Endometrial microvascular endothelial cells (primary cell): Measurements from ENCODE around the gene KNSTRN. TPM values are rescaled to one million over a fixed set of nuclear protein-coding genes. Genes with fewer than 3 reads are reported as not detected.

Experiments used
- in situ Hi-C: cut with HindIII; loops from 2 replicates; pipeline ENCODE4 v1.10.0; 2017; ENCODE audit warnings: low sequenced_read_pairs, low pct_unique_long_range_greater_than_20kb; ENCODE audit errors: inconsistent ontology term
- total RNA-seq: library from RNA; depleted of rRNA; stranded (reverse); fragments of >200 nt; gene quantifications from one replicate; pipeline ENCODE4 v1.2.3, GENCODE V29; 2015; ENCODE audit errors: inconsistent ontology term

Gene KNSTRN
- total RNA-seq, 1 donor from 2014 or later = 50.6 TPM

- in situ Hi-C loops = no loop called here
Measured at GRCh38 chr15:40439960-40440742, 57.6 kb downstream of the KNSTRN start.

- in situ Hi-C loops = no loop called here
Measured at GRCh38 chr15:40440743-40441564, 58.4 kb downstream of the KNSTRN start, which contains the start of gene BAHD1. BAHD1 (plus strand) TSS chr15:40440953; CDS start chr15:40458465, 17,512 bp downstream.

GRCh38 chr15:40441565-40442531, 59.3 kb downstream of the KNSTRN start:
- in situ Hi-C loops = no loop called here

GRCh38 chr15:40443255-40443654, 60.7 kb downstream of the KNSTRN start:
- in situ Hi-C loops = no loop called here

GRCh38 chr15:40443846-40444245, 61.3 kb downstream of the KNSTRN start:
- in situ Hi-C loops = no loop called here

Other genes starting within 250 kb of the KNSTRN start
- gene BUB1B, start 221.7 kb upstream of the KNSTRN start, total RNA-seq = 74.1 TPM
- not detected for gene PAK6, start 143.7 kb upstream of the KNSTRN start, total RNA-seq
- gene ANKRD63, start 99.7 kb upstream of the KNSTRN start, total RNA-seq = not detected
- 1.6 TPM for gene PLCB2, start 74.8 kb upstream of the KNSTRN start, total RNA-seq
- 15.1 TPM for gene INAFM2, start 59.0 kb upstream of the KNSTRN start, total RNA-seq
- gene CCDC9B, start 41.8 kb upstream of the KNSTRN start, total RNA-seq = 16.1 TPM
- not detected for gene PHGR1, start 31.7 kb upstream of the KNSTRN start, total RNA-seq
- gene DISP2, start 24.5 kb upstream of the KNSTRN start, total RNA-seq = 0.46 TPM
- 37.2 TPM for gene IVD, start 23.1 kb downstream of the KNSTRN start, total RNA-seq
- gene BAHD1, start 58.2 kb downstream of the KNSTRN start, total RNA-seq = 17.1 TPM
- gene CHST14, start 88.3 kb downstream of the KNSTRN start, total RNA-seq = 30.3 TPM
- gene CCDC32, start 182.3 kb downstream of the KNSTRN start, total RNA-seq = 40.4 TPM
- 8.9 TPM for gene RPUSD2, start 186.6 kb downstream of the KNSTRN start, total RNA-seq
- 40.9 TPM for gene KNL1, start 211.5 kb downstream of the KNSTRN start, total RNA-seq